Naive thymus-derived CD4-positive, alpha-beta T cell (primary cell): ENCODE data around the gene RFX5. TPM values are rescaled to one million over a fixed set of nuclear protein-coding genes. Genes with fewer than 3 reads are reported as not detected.
A peak's percentile ranks its signal among the peaks of the same experiment; 100 is the strongest.

Experiments
- ATAC-seq: fragments of 150-1000 bp; cut with Tn5 transposase; 2 replicates; pipeline ENCODE4 v1.10.0; 2021; ENCODE audit warnings: mild to moderate bottlenecking, moderate library complexity
- CTCF ChIA-PET: fragments of 350-600 bp; sonication (Branson Sonifier 250); formaldehyde crosslinking; loops from one replicate; lab custom pipeline; 2021; ENCODE audit warnings: antibody characterized with exemption; lab: Charles Lee
- POLR2A ChIA-PET: fragments of 350-600 bp; sonication (Branson Sonifier 250); formaldehyde crosslinking; loops from one replicate; lab custom pipeline; 2021; ENCODE audit warnings: antibody characterized with exemption, inconsistent platforms; lab: Charles Lee
- DNase-seq, 9 donors: peaks; one replicate each; pipeline versions ENCODE4 v3.0.0 to v3.0.0-alpha.2; 2020 to 2022; ENCODE audit warnings: mixed read lengths in 1 of 9
- H3K27ac ChIP-seq: one replicate; pipeline ENCODE4 v1.7.0; 2013; ENCODE audit warnings: mild to moderate bottlenecking, low read depth, low read length, moderate library complexity
- H3K27me3 ChIP-seq, 2 donors: one replicate each; pipeline ENCODE4 v1.7.0; 2013; ENCODE audit warnings: low read length in 2 of 2, mild to moderate bottlenecking in 2 of 2, moderate library complexity in 2 of 2; ENCODE audit not compliant: control insufficient read depth in 2 of 2, insufficient read depth in 2 of 2
- H3K36me3 ChIP-seq, 3 experiments: 1 replicate in 2 of 3; 2 replicates in 1 of 3; pipeline ENCODE4 v1.7.0; 2013; ENCODE audit warnings: low read length in 3 of 3, mild to moderate bottlenecking in 3 of 3, moderate library complexity in 1 of 3; ENCODE audit not compliant: insufficient read depth in 3 of 3, control insufficient read depth in 2 of 3
- H3K4me1 ChIP-seq, 2 donors: one replicate each; pipeline ENCODE4 v1.7.0; 2013; ENCODE audit warnings: low read length in 2 of 2, mild to moderate bottlenecking in 2 of 2, moderate library complexity in 1 of 2; ENCODE audit not compliant: control insufficient read depth in 2 of 2, insufficient read depth in 2 of 2
- H3K4me3 ChIP-seq: 2 replicates; pipeline ENCODE4 v1.7.0; 2013; ENCODE audit warnings: mild to moderate bottlenecking, low read length
- H3K9me3 ChIP-seq, 3 experiments: 1 replicate in 2 of 3; 2 replicates in 1 of 3; pipeline ENCODE4 v1.7.0; 2013; ENCODE audit warnings: low read length in 3 of 3; ENCODE audit not compliant: control insufficient read depth in 2 of 3
- H3K27ac Mint-ChIP-seq, 9 donors: one replicate each; pipeline ENCODE4 v1.8.0; 2020 to 2022; ENCODE audit warnings: mixed read lengths in 9 of 9, mild to moderate bottlenecking in 8 of 9, moderate library complexity in 5 of 9, inconsistent platforms in 2 of 9
- H3K27me3 Mint-ChIP-seq, 5 donors: one replicate each; pipeline ENCODE4 v1.8.0; 2021 to 2022; ENCODE audit warnings: mixed read lengths in 5 of 5, mild to moderate bottlenecking in 1 of 5
- H3K36me3 Mint-ChIP-seq, 5 donors: one replicate each; pipeline ENCODE4 v1.8.0; 2020 to 2022; ENCODE audit warnings: mixed read lengths in 5 of 5, mild to moderate bottlenecking in 3 of 5, inconsistent platforms in 1 of 5
- H3K4me1 Mint-ChIP-seq, 7 donors: one replicate each; pipeline ENCODE4 v1.8.0; 2020 to 2022; ENCODE audit warnings: mixed read lengths in 7 of 7, mild to moderate bottlenecking in 3 of 7, inconsistent platforms in 1 of 7
- H3K4me3 Mint-ChIP-seq, 10 donors: one replicate each; pipeline ENCODE4 v1.8.0; 2020 to 2022; ENCODE audit warnings: mild to moderate bottlenecking in 10 of 10, mixed read lengths in 10 of 10, moderate library complexity in 6 of 10, inconsistent platforms in 2 of 10
- H3K9me3 Mint-ChIP-seq, 11 donors: one replicate each; pipeline ENCODE4 v1.8.0; 2020 to 2022; ENCODE audit warnings: mixed read lengths in 11 of 11, mild to moderate bottlenecking in 4 of 11, inconsistent platforms in 1 of 11, moderate library complexity in 1 of 11
- intact Hi-C, 2 donors: fragments of 100-400 bp; cut with micrococcal nuclease; formaldehyde crosslinking; loops; one replicate each; pipeline ENCODE4 v1.15.1; 2023
- polyA plus RNA-seq, 2 donors: library from polyadenylated mRNA; unstranded; fragments of 300-500 nt; fragmentation: Illumina TruSeq; gene quantifications; one replicate each; pipeline ENCODE4 v1.2.3, GENCODE V29; 2021
- total RNA-seq, 6 experiments: library from RNA in 5 of 6; stranded (reverse) in 5 of 6; gene quantifications; 1 replicate in 5 of 6; 2 replicates in 1 of 6; pipeline ENCODE4 v1.2.3 and lab custom pipeline; 2021 to 2026

Gene RFX5
- total and polyA plus RNA-seq, 7 experiments from 2014 or later, result 26.6 to 89.3 (median 64.7) TPM

GRCh38 chr1:151311589-151312331 lies 35.3 kb downstream of the RFX5 start:
- Mint-ChIP-seq H3K9me3 (no peaks in the 10 kb centered on the region), H3K27ac (peak overlapping the region; percentile 21 to 88 (median 63)), H3K4me1 (peaks cover 30 to 58% (median 48%) of the 10 kb centered on the region in 7 donors), H3K36me3 (peaks cover 0 to 48% (median 7%) of the 10 kb centered on the region in 5 donors), H3K27me3 (no peaks in the 10 kb centered on the region), H3K4me3 (peak overlapping the region in 2 of 10 donors; percentile 7 to 12)
- ChIA-PET CTCF (interaction anchor here (1.8 kb wide), 1 partner anchor 29 kb away, joined by 6 read pairs; no protein-coding TSS in a partner anchor), POLR2A (interaction anchor here (0.6 to 1.6 kb wide), 4 partner anchors 14 to 30 kb away, joined by 3 to 4 read pairs (median 4); partner anchors contain the start of gene PI4KB)
- intact Hi-C loops, result loop anchor here (1.0 to 2.0 kb wide), 2 partner anchors 15 to 16 kb away; partner anchors contain the start of gene PI4KB (in 2 of the 2)
- DNase-seq, result peak in 1 of 9 donors; percentile 65
- H3K4me1 ChIP-seq, result peaks cover 4 to 10% of the 10 kb centered on the region in 2 donors
- H3K4me3 ChIP-seq, result no peak overlapping the region
- H3K9me3 ChIP-seq, result no peaks in the 10 kb centered on the region
- peak overlapping the region; percentile 4 for H3K27ac ChIP-seq
- peaks cover 0 to 99% (median 10%) of the 10 kb centered on the region in 3 experiments for H3K36me3 ChIP-seq
- ATAC-seq, result peak; percentile 94
- H3K27me3 ChIP-seq, result no peaks in the 10 kb centered on the region

- DNase-seq, result no peak
- CTCF ChIA-PET, result interaction anchor here (0.9 to 1.8 kb wide), 3 partner anchors 9 to 29 kb away, joined by 3 to 6 read pairs (median 4); no protein-coding TSS in a partner anchor
- Histone ChIP-seq H3K4me1 (peaks cover 4 to 10% of the 10 kb centered on the region in 2 donors), H3K27ac (peak overlapping the region; percentile 33), H3K9me3 (no peaks in the 10 kb centered on the region), H3K36me3 (peaks cover 5 to 99% (median 16%) of the 10 kb centered on the region in 3 experiments), H3K4me3 (no peak overlapping the region), H3K27me3 (no peaks in the 10 kb centered on the region)
- Mint-ChIP-seq H3K4me1 (peaks cover 25 to 54% (median 47%) of the 10 kb centered on the region in 7 donors), H3K27me3 (no peaks in the 10 kb centered on the region), H3K36me3 (peaks cover 4 to 48% (median 10%) of the 10 kb centered on the region in 5 donors), H3K4me3 (peak overlapping the region in 1 of 10 donors; percentile 12), H3K27ac (peak overlapping the region in 8 of 9 donors; percentile 15 to 88 (median 56)), H3K9me3 (no peaks in the 10 kb centered on the region)
- intact Hi-C loops, result loop anchor here (1.0 to 2.0 kb wide), 2 partner anchors 16 kb away; partner anchors contain the start of gene PI4KB (in 2 of the 2)
- ATAC-seq, result no peak
- POLR2A ChIA-PET, result interaction anchor here (0.6 to 1.2 kb wide), 3 partner anchors 13 to 21 kb away, joined by 3 to 4 read pairs (median 3); partner anchors contain the start of gene PI4KB
These were observed 36.0 kb downstream of the RFX5 start for GRCh38 chr1:151311011-151311410.

GRCh38 chr1:151309811-151310323 lies 37.2 kb downstream of the RFX5 start:
- Mint-ChIP-seq H3K27ac (peak overlapping the region in 1 of 9 donors; percentile 27), H3K27me3 (no peaks in the 10 kb centered on the region), H3K4me3 (no peak overlapping the region), H3K36me3 (peaks cover 10 to 49% (median 14%) of the 10 kb centered on the region in 5 donors), H3K4me1 (peaks cover 22 to 47% (median 40%) of the 10 kb centered on the region in 7 donors), H3K9me3 (no peaks in the 10 kb centered on the region)
- Histone ChIP-seq H3K27ac (no peak overlapping the region), H3K9me3 (no peaks in the 10 kb centered on the region), H3K36me3 (peaks cover 14 to 99% (median 19%) of the 10 kb centered on the region in 3 experiments), H3K4me3 (no peak overlapping the region), H3K27me3 (no peaks in the 10 kb centered on the region), H3K4me1 (peaks cover 4 to 10% of the 10 kb centered on the region in 2 donors)
- POLR2A ChIA-PET, result interaction anchor here (0.6 to 0.9 kb wide), 3 partner anchors 11 to 37 kb away, joined by 3 to 4 read pairs (median 3); partner anchors contain the start of genes PI4KB and RFX5
- CTCF ChIA-PET, result interaction anchor here (0.6 to 0.9 kb wide), 6 partner anchors 8 to 213 kb away, joined by 3 to 12 read pairs (median 4); no protein-coding TSS in a partner anchor
- no peak for DNase-seq
- intact Hi-C loops, result loop anchor here in 1 of 2 donors (2.0 kb wide), 1 partner anchor 17 kb away; the partner anchor contains the start of gene PI4KB
- ATAC-seq, result no peak

- ChIA-PET CTCF (interaction anchor here (8.4 kb wide), 1 partner anchor 46 kb away, joined by 119 read pairs; no protein-coding TSS in a partner anchor), POLR2A (interaction anchor here (0.6 to 1.9 kb wide), 4 partner anchors 12 to 164 kb away, joined by 3 to 5 read pairs (median 4); partner anchors contain the start of genes POGZ, VPS72 and ZNF687)
- Histone ChIP-seq H3K9me3 (no peaks in the 10 kb centered on the region), H3K4me3 (no peak overlapping the region), H3K4me1 (no peaks in the 10 kb centered on the region), H3K36me3 (peaks cover 16 to 95% (median 34%) of the 10 kb centered on the region in 3 experiments), H3K27ac (no peak overlapping the region), H3K27me3 (no peaks in the 10 kb centered on the region)
- Mint-ChIP-seq H3K36me3 (peaks cover 9 to 43% (median 14%) of the 10 kb centered on the region in 5 donors), H3K27me3 (no peaks in the 10 kb centered on the region), H3K27ac (peak overlapping the region in 2 of 9 donors; percentile 32 to 52), H3K4me3 (no peak overlapping the region), H3K4me1 (peaks cover 0 to 14% (median 3%) of the 10 kb centered on the region in 7 donors), H3K9me3 (no peaks in the 10 kb centered on the region)
- intact Hi-C loops, result no loop called here
- no peak for ATAC-seq
- no peak for DNase-seq
These were observed 52.1 kb downstream of the RFX5 start for GRCh38 chr1:151294742-151295462.

- no peaks in the 10 kb centered on the region for H3K4me1 ChIP-seq
- H3K4me3 ChIP-seq, result no peak overlapping the region
- intact Hi-C loops, result no loop called here
- DNase-seq, result no peak
- peaks cover 4 to 95% (median 33%) of the 10 kb centered on the region in 3 experiments for H3K36me3 ChIP-seq
- H3K27me3 Mint-ChIP-seq, result no peaks in the 10 kb centered on the region
- H3K36me3 Mint-ChIP-seq, result peaks cover 3 to 38% (median 10%) of the 10 kb centered on the region in 5 donors
- no peaks in the 10 kb centered on the region for H3K9me3 Mint-ChIP-seq
- ChIA-PET POLR2A (interaction anchor here (1.2 kb wide), 1 partner anchor 12 kb away, joined by 4 read pairs; no protein-coding TSS in a partner anchor), CTCF (no interaction called here)
- H3K4me1 Mint-ChIP-seq, result peaks cover 7 to 28% (median 10%) of the 10 kb centered on the region in 7 donors
- H3K27ac Mint-ChIP-seq, result peak overlapping the region in 7 of 9 donors; percentile 40 to 94 (median 71)
- no peaks in the 10 kb centered on the region for H3K27me3 ChIP-seq
- ATAC-seq, result peak; percentile 2
- no peaks in the 10 kb centered on the region for H3K9me3 ChIP-seq
- no peak overlapping the region for H3K27ac ChIP-seq
- peak overlapping the region in 1 of 10 donors; percentile 6 for H3K4me3 Mint-ChIP-seq
These were observed 54.0 kb downstream of the RFX5 start for GRCh38 chr1:151293093-151293492.
